Transverse colon (tissue), 4 donors: ENCODE measurements around the gene PSMG3. TPM values are rescaled to one million over a fixed set of nuclear protein-coding genes. Genes with fewer than 3 reads are reported as not detected.

ENCODE experiments used
- DNase-seq: peaks from one replicate; pipeline ENCODE4 v3.0.0-alpha.2; 2019
- H3K27ac ChIP-seq, 4 donors: fragments of 200-600 bp; sonication (generic); 2 replicates each; pipeline ENCODE4 v1.5.1; 2016 to 2018; ENCODE audit warnings: inconsistent platforms in 4 of 4
- H3K27me3 ChIP-seq: fragments of 200-600 bp; sonication (generic); 2 replicates; pipeline ENCODE4 v1.5.1; 2017; ENCODE audit warnings: inconsistent platforms
- H3K36me3 ChIP-seq, 4 donors: fragments of 200-600 bp; sonication (generic); 2 replicates each; pipeline ENCODE4 v1.5.1; 2017 to 2019; ENCODE audit warnings: inconsistent platforms in 4 of 4
- H3K4me1 ChIP-seq, 4 donors: fragments of 200-600 bp; sonication (generic); 2 replicates each; pipeline ENCODE4 v1.5.1; 2017 to 2020; ENCODE audit warnings: inconsistent platforms in 4 of 4
- H3K4me3 ChIP-seq, 4 donors: fragments of 200-600 bp; sonication (generic); 1 replicate in 1 of 4; 2 replicates in 3 of 4; pipeline versions ENCODE4 v1.5.1 to v1.6.1; 2017 to 2019; ENCODE audit warnings: inconsistent platforms in 4 of 4
- H3K9me3 ChIP-seq, 2 donors: fragments of 200-600 bp; sonication (generic); 2 replicates each; pipeline ENCODE4 v1.5.1; 2017 to 2019; ENCODE audit warnings: inconsistent platforms in 2 of 2
- EP300 ChIP-seq: sonication (generic); formaldehyde crosslinking; IDR thresholded peaks from one replicate; pipeline ENCODE4 v1.6.1; 2017; ENCODE audit warnings: antibody characterized with exemption, low read depth
- POLR2A ChIP-seq: fragments of 450-650 bp; IDR thresholded peaks from one replicate; pipeline ENCODE4 v1.6.1; 2016; ENCODE audit warnings: antibody characterized with exemption, mild to moderate bottlenecking, moderate library complexity
- POLR2AphosphoS5 ChIP-seq, 3 donors: sonication (generic); formaldehyde crosslinking; IDR thresholded peaks; one replicate each; pipeline ENCODE4 v1.6.1; 2016; ENCODE audit warnings: antibody characterized with exemption in 3 of 3
- WGBS, 2 donors: methylation state at CpG; one replicate each; pipeline ENCODE4 v1.1.5; 2018; ENCODE audit warnings: low coverage in 1 of 2; 5-methylcytosine and 5-hydroxymethylcytosine counted together
- in situ Hi-C, 4 donors: fragments of 200-750 bp; cut with MboI; loops; one replicate each; pipeline versions ENCODE4 v1.15.0 to v1.15.1; 2017; ENCODE audit warnings: low sequenced_read_pairs in 3 of 4, low pct_ligation_motif_present in 1 of 4, low pct_unique_long_range_greater_than_20kb in 1 of 4
- intact Hi-C: fragments of 100-400 bp; cut with DNase I; formaldehyde crosslinking; loops from one replicate; pipeline ENCODE4 v1.15.1; 2023; ENCODE audit warnings: low total_unique reads
- total RNA-seq, 4 donors: library from RNA; depleted of rRNA; stranded (reverse); fragments of >200 nt; gene quantifications; one replicate each; pipeline ENCODE4 v1.1.0, GENCODE V29; 2016
- TF ChIP-seq, protein P1 (sequence below), 5 experiments: fragments of 200-600 bp in 3 of 5; fragments of 450-650 bp in 2 of 5; sonication (generic) in 3 of 5; IDR thresholded peaks; 1 replicate in 2 of 5; 2 replicates in 3 of 5; pipeline ENCODE4 v1.5.1; 2016 to 2017; ENCODE audit warnings: antibody characterized with exemption in 5 of 5, inconsistent platforms in 3 of 5, mild to moderate bottlenecking in 2 of 5, moderate library complexity in 1 of 5

The PSMG3 gene
- total RNA-seq, 4 donors from 2014 or later = 7.1 to 41.9 (median 27.6) TPM

DNA sequence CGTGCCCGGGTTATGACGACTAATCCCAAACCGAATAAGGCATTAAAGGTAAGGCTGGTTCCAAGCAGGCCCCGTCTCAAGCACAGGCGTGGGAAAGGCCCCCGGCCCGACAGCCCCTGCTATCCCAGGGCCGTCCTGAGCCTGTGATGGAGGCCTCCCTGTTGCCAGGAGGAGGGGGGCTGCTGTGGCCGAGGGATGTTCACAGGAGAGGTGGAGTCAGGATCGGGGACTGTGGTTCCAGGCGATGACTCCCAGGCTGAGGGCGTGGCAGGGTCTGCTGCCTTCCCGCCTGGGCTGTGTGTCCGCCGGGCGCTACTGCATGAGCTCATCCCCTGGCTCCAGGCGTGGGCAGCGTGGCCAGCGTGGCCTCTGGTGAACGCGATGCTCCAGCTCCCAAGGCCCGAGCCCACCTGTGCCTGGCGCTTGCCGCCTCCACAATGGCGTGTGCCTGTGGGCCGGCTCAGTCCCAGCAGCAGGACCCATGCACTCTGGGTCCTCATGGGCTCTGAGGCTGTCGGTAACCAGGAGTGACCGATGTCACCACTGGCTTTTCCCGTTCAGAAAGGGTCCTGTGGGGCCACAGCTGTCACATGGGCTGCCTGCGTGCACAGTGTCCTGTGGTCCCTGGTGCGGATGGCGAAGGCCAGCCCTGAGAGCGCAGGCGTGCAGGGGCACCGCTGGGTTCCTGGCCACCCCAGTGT, 30.5 kb downstream of the PSMG3 start:
- intact Hi-C loops = no loop called here
- Histone ChIP-seq H3K9me3 (no peaks in the 10 kb centered on the region), H3K27me3 (no peaks in the 10 kb centered on the region), H3K27ac (peak overlapping the region; percentile 85 to 99 (median 98)), H3K4me3 (no peak overlapping the region), H3K4me1 (peaks cover 23 to 40% (median 23%) of the 10 kb centered on the region in 4 donors), H3K36me3 (peaks cover 0 to 16% (median 7%) of the 10 kb centered on the region in 4 donors)
- DNase-seq = no peak
- TF ChIP-seq, protein P1, sequence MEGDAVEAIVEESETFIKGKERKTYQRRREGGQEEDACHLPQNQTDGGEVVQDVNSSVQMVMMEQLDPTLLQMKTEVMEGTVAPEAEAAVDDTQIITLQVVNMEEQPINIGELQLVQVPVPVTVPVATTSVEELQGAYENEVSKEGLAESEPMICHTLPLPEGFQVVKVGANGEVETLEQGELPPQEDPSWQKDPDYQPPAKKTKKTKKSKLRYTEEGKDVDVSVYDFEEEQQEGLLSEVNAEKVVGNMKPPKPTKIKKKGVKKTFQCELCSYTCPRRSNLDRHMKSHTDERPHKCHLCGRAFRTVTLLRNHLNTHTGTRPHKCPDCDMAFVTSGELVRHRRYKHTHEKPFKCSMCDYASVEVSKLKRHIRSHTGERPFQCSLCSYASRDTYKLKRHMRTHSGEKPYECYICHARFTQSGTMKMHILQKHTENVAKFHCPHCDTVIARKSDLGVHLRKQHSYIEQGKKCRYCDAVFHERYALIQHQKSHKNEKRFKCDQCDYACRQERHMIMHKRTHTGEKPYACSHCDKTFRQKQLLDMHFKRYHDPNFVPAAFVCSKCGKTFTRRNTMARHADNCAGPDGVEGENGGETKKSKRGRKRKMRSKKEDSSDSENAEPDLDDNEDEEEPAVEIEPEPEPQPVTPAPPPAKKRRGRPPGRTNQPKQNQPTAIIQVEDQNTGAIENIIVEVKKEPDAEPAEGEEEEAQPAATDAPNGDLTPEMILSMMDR (IDR thresholded peaks at IDR 0.05) = no peak
- TF ChIP-seq EP300 = no peak
- no peak for TF ChIP-seq POLR2A
- TF ChIP-seq POLR2AphosphoS5 (IDR thresholded peaks at IDR 0.05) = no peak
- in situ Hi-C loops = no loop called here
- 87% methylated on average over 32 of the region's 36 CpGs; no CpG with 5 or more reads in 1 of the 2 donors for WGBS, 2 donors

DNA sequence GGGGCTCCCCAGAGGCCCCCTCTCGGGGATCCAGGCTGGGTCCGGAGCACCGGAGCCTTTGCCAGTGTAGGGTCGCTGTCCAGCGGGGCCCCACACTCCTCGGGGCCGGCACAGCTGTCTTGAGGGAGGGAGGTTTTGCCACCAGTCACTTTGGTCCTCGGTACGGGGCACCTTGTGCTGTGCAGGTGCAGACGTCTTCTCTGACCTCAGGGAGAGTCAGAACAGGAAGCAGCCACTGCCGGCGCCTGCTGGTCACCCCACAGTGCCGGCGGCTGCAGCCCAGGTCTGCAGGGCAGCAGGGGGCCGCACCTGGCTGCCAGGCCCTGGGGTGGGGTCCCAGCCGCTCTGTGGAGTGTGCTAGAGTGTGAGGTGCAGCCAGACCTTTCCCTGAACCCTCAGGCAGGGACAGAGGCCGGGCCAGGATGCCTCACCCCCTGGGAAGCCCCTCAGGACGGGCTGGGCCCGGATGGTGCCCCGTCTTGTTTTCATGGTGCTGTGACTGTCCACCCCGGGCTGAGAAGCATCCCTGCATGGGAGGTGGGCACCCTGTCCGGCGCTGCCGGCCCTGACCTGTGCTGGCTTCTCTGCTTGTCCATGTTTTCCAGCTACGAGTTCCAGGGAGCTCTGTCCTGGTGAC, 31.2 kb downstream of the PSMG3 start:
- 75% methylated on average over 25 of the region's 25 CpGs; no CpG with 5 or more reads in 1 of the 2 donors for WGBS, 2 donors
- no peak for DNase-seq
- Histone ChIP-seq H3K27ac (peak overlapping the region; percentile 85 to 99 (median 98)), H3K4me3 (peak overlapping the region in 2 of 4 donors; percentile 34 to 43), H3K36me3 (peaks cover 0 to 16% (median 7%) of the 10 kb centered on the region in 4 donors), H3K9me3 (no peaks in the 10 kb centered on the region), H3K4me1 (peaks cover 29 to 46% (median 30%) of the 10 kb centered on the region in 4 donors), H3K27me3 (no peaks in the 10 kb centered on the region)
- TF ChIP-seq POLR2A (no peak), EP300 (no peak), POLR2AphosphoS5 (IDR thresholded peaks at IDR 0.05) (no peak)
- TF ChIP-seq, protein P1 (IDR thresholded peaks at IDR 0.05) = no peak
- intact Hi-C loops = no loop called here
- in situ Hi-C loops = no loop called here

DNA sequence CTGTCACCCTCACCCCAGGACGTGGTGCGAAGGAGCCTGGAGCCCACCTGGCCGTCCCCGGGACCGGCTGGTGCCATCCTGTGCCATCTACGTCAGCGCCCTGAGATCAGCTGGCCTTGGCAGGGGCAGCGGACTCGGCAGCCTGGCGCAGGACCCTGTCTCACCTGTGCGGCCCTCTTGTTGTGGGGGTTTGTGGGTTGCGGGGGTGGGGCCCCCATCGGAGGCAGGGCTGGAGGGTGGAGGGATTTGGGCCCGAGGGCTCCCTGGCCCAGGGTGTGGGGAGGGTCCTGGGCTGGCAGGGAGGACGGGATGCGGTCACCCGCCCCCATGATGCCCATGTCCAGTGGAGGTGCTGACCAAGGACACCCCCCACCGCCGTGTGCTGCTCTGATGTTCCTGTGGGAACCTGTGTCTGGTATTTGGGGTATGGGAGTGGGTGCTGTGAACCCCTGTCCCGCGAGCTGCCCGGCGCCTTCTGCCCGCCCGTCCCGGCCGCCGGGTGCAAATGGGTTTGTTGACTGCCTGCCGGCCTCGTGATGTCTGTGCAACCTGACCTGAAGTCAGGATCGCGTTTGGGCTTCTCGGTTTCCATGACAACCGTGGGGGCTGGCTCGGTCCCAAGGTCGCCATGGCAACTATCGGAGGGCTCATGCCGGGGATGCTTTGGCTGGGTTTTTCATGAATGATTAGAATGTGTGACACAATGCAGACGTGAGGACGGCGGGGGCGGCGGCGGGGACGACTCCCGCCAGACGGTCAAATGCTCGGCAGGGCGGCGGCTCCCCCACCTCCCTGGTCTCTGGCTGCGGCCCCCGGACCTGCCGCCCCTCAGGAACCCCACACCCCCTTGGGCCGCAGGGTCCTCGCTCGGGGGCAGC, 32.1 kb downstream of the PSMG3 start:
- intact Hi-C loops = no loop called here
- peaks cover 35 to 55% (median 38%) of the 10 kb centered on the region in 4 donors for H3K4me1 ChIP-seq

More for the DNA sequence above, 32.1 kb downstream of the PSMG3 start:
- Histone ChIP-seq H3K9me3 (no peaks in the 10 kb centered on the region), H3K27me3 (no peaks in the 10 kb centered on the region), H3K4me3 (peak overlapping the region; percentile 12 to 43 (median 30)), H3K36me3 (peaks cover 0 to 16% (median 7%) of the 10 kb centered on the region in 4 donors), H3K27ac (peak overlapping the region; percentile 85 to 99 (median 98))
- TF ChIP-seq, protein P1 (IDR thresholded peaks at IDR 0.05) = no peak
- TF ChIP-seq EP300 (no peak), POLR2A (peak; percentile 39), POLR2AphosphoS5 (IDR thresholded peaks at IDR 0.05) (peak; percentile 58 to 76 (median 63))
- in situ Hi-C loops = no loop called here
- 51 to 58% methylated on average over 11 to 42 of the region's 56 CpGs for WGBS, 2 donors
- peak; percentile 75 for DNase-seq
